ENCODE data around the gene RAI1.
A peak's percentile ranks its signal among the peaks of the same experiment; 100 is the strongest.

Gene RAI1

DNA sequence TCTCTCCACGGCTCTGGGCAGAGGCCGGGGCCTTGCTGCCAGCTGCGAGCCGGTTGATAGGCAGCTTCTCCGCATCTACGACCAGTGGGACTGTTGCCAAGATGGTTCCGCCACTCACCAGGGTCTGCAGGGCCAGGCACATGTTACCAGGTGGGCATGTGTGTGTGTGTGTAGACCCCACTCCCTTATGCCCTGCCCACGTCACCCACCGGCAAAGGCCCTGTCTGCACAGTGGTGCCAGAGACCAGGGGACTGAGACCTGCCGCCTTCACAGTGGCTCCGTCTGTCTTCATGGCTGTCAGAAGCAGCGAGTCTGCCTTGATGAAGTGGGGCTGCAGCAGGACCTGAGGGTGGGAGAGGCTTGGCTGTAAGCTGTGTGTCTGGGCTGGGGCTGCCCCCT, 137.9 kb downstream of the RAI1 start:
- DNase-seq = no peak

- DNase-seq = no peak
Observed at GRCh38 chr17:17819561-17819995, 138.3 kb downstream of the RAI1 start.

GRCh38 chr17:17820046-17820445, 138.8 kb downstream of the RAI1 start:
- DNase-seq = no peak

DNA sequence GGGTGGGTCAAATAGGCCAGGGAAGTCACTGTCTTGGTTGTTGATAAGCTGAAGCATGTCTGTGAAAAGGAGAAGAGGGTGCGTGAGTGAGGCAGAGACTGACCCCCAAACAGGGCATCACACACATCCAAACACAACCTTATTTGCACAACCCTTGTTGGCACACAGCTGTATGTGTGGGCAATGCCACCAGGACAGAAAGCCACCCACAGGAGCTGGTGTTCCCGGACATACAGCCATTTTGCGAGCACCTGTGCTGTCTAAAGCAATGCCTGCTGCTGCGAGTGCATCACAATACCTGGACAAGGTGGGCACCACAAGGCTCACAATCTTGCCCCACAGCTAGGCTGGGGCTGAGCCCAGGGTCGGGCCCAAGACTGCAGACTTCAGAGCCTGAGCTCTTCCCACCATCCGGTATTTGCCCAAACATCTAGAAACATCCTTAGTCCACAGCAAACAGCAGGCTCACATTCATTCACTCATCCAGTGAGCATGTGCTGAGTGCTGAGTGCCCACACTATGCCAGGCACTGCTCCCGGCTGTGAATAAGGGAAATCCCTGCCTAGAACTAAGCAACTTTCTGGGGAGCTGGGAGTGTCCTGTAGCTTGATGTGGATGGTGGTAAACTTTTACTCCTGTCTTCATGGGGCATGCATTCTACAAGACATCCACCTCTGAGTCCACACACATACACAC, 139.4 kb downstream of the RAI1 start:
- DNase-seq = no peak

- no peak for DNase-seq
Observed at GRCh38 chr17:17822189-17822588, 140.9 kb downstream of the RAI1 start.

DNA sequence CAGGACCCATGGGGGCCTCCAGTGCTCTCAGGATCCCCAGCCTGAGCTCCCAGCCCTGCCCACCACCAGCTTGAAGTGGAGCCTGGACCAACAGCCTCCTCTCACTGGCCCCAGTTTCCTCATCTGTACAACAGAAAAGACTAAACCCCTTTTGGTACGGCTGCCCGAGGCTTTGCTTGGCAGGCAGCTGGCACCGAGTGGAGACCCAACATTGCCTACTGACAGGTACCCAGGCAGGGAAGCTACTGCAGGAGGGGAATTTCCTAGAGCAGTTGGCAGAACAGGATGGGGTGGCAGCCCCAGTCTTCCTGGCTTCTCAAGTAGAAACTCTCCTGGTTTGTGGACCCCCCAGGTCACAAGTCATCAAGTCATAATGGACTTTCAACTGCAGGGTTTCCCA, 141.4 kb downstream of the RAI1 start:
- DNase-seq = no peak

DNA sequence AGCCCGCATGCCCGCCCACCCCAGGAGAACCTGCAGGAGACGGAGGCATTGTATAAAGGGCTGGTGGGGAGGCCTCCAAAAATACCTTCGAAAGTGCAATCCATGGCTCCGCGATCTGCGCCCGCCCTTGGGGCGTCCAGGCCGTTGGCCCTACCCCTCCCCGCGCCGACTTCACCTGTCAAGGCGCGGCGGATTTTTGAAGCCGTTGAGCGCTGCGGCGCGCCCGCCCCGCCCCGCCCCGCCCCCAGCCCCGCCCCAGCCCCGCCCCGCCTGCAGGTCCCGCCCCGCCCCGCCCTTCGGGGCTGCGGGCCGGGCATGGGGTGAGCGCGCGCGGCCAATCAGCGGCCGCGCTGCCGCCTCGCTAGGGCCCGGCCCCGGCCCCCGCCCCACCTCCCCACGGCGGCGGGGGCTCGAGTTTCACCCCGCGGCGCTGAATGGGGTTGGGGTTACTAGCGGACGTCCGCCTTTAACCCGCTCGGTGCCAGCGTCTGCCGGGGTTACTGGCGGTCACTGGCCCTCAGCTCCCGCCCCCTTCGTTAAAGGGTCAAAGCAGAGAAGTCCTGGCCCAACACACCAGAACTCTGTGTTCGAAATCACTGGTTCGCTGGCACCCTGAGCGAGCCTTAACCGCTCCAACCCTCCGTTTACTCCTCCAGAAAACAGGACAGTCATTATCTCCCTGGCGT, 142.3 kb downstream of the RAI1 start:
- DNase-seq = peak; percentile 85

DNA sequence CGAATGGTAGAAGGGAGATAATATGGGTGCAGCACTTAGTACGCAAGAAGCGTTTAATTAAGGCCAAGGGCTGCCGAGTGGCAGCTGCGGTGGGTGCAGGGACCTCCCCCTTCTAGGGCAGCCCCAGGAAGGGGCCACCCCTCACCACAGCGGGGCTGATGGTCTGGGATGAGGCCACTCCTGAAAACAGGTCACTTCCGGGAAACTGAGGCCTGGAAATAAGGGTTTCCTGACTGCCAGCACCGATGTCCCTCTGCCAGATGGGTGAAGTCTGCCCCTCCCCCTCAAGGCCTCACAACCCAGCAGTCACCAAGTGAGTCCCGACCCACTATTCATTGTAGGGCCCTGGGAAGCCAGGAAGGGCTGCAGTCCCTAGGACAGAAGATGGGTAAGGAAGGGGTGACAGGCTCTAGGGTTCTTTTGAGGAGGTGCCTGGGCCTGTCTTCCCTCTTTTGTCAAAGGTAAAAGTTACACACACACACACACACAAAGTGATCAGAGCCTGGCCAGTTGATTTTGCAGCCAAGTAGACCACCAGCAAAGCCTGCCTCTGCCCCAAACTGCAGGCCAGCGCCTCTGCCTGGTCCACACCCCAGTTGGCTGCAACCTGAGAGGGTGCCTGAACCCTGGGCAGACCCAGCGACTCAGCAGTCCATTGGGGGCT, 143.0 kb downstream of the RAI1 start:
- DNase-seq = no peak

- DNase-seq = no peak
Observed at GRCh38 chr17:17824783-17825614, 143.7 kb downstream of the RAI1 start.

DNA sequence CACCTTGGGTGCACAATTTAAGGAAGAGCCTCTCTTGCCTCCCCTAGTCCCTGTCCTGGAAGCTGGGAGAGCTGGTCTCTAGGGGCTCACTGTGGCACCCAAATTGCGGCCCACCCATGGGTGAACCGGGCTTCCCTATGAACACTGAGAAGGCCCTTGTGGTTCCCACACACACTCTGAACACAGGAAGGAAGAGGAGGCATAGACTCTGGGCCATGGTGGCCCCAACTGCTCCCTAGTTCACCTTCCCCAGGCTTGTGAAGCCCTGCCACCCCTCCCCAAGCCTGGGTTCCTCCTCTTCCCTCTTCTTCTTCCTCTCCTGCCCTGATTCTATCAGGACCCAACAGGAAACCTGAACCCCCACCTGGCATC, 145.1 kb downstream of the RAI1 start:
- no peak for DNase-seq

DNA sequence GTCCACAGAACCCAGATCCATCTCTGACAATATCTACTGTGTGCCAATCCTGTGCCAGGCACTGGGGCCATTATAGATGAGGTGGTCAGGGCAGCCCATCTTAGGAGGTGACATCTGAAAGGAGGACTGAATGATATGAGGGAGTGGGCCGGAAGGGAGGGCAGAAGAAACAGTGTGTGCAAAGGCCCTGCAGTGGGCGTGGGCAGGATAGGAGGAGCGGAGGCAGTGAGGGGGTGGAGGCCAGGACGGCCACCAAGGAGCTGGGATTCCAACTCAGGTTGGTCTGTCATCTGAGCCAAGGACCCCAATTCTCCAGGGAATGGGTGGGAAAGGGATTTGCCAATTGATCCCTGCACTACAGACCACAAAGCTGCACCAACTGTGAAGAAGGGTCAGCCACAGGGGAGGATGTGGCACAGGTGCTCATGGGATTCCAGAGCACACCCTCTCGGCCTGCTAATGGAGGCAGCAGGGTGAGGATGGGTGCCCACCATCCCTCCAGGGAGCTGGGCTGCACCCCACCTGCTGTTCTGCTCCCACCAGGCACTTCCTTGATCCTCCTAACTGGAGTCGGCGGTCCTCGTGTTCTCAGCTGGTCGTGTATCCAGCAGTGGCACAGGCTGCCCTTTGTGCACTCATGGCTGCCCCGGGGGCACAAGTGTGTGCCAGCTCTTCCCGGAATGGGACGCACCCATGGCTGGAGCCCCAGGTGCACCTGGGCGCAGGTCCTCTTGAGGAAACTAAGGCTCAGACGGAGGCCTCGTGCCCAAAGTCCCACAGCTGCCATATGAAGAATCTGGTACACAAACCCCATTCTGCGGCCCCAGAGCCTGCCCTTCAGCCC, 145.9 kb downstream of the RAI1 start:
- no peak for DNase-seq

GRCh38 chr17:17827826-17828621, 146.8 kb downstream of the RAI1 start:
- no peak for DNase-seq

DNA sequence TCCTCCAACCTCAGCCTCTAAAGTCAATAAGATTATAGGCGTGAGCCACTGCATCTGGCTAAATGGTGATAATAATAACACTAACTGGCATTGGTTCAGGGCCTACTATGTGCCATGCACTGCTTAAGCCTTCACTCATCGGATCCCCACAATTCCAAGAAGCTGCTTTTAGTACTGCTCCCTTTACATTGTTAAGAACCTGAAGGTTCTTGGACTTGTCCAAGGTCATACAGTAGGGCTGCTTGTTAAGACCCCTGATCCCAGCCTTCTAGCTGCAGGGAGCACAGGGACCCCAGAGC, 149.0 kb downstream of the RAI1 start:
- DNase-seq = no peak

DNA sequence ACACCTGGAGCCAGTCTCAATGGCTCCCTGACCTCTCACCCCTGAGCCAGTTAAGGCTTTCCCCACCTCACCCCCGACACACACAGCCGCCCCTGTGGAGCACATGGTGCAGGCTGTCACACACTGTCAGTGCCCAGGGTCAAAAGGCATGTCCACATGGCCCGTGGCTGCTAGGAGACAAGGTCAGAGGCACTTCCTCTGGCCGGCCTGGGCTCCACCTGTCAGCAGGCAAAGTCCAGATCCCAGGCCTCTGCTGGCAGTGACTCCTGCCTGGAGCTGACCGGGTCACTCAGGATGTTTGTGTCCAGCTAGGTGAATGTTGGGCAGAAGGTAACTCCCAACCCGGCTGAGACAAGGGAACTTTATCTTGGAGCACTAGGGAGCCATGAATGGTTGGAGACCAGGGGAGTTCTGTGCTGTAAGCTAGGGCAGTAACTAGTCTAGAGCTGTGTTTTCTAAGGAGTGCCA, 149.5 kb downstream of the RAI1 start:
- no peak for DNase-seq

- DNase-seq = no peak
Observed at GRCh38 chr17:17831208-17832031, 150.2 kb downstream of the RAI1 start.

DNA sequence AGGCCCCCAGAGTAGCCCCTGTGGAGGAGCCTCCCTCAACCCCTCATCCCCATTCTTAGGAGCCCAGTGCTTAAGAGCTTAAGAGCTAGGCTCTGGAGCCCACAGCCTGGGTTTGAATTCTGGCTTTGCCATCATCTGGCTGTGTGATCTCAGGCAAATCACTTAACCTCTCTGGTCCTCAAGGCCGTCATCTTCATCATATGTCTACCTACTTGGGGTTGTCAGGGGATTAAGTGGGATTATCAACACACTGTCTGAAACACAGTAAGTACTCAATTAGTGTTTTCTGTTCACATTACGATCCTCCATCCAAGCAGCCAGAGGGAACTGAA, 150.7 kb downstream of the RAI1 start:
- DNase-seq = no peak

DNA sequence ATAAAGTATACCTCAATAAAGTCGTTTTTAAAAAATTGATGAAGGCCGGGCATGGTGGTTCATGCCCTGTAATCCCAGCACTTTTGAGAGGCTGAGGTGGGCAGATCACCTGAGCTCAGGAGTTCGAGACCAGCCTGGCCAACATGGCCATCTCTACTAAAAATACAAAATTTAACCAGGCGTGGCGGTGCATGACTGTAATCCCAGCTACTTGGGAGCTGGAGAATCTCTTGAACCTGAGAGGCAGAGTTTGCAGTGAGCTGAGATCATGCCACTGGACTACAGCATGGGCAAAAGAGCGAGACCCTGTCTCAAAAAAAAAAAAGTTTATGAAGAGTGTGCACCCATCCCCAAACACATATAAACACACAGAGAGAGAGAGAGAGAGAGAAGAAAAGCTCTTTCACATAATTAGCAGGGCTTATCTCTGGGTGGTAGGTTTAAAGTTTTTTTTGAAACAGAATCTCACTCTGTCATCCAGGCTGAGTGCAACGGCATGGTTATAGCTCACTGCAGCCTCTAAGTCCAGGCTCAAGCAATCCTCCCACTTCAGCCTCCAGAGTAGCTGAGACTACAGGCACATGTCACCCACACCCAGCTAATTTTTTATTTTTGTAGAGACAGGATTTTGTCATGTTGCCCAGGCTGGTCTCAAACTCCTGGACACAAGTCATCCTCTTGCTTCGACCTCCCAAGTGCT, 152.6 kb downstream of the RAI1 start:
- no peak for DNase-seq

- no peak for DNase-seq
Observed at GRCh38 chr17:17834974-17835373, 153.7 kb downstream of the RAI1 start.

- no peak for DNase-seq
Observed at GRCh38 chr17:17835415-17836249, 154.4 kb downstream of the RAI1 start.

All from NCI-H510A (cell line).